GM18867 (cell line): ENCODE measurements around the gene PRKAA1.
"Not testable (repeated sequence)": the region's sequence is repeated elsewhere in the genome, so short reads cannot be mapped to it uniquely, and the experiment has no call there.

Experiments used
- ATAC-seq: cut with Tn5 transposase; IDR thresholded peaks from one replicate; pipeline ENCODE4 v1.9.1; 2021; ENCODE audit warnings: mild to moderate bottlenecking, moderate library complexity; ENCODE audit not compliant: unreplicated experiment

The PRKAA1 gene

GRCh38 chr5:40734986-40735385 lies 63.2 kb downstream of the PRKAA1 start:
- no peak for ATAC-seq

GRCh38 chr5:40733879-40734563 lies 64.2 kb downstream of the PRKAA1 start:
- ATAC-seq = no peak

GRCh38 chr5:40733434-40733833 lies 64.7 kb downstream of the PRKAA1 start:
- ATAC-seq = no peak

- ATAC-seq = not testable (repeated sequence)
These were observed 75.7 kb downstream of the PRKAA1 start for GRCh38 chr5:40722497-40722911.

GRCh38 chr5:40720069-40720468 lies 78.1 kb downstream of the PRKAA1 start:
- no peak for ATAC-seq

GRCh38 chr5:40717281-40717680 lies 80.9 kb downstream of the PRKAA1 start:
- no peak for ATAC-seq

GRCh38 chr5:40716590-40716989 lies 81.6 kb downstream of the PRKAA1 start:
- no peak for ATAC-seq

GRCh38 chr5:40716000-40716399 lies 82.2 kb downstream of the PRKAA1 start:
- ATAC-seq = no peak

GRCh38 chr5:40714001-40714400 lies 84.2 kb downstream of the PRKAA1 start:
- no peak for ATAC-seq

GRCh38 chr5:40710575-40710974 lies 87.6 kb downstream of the PRKAA1 start:
- not testable (repeated sequence) for ATAC-seq
